GM19324 (cell line): ENCODE measurements around the gene MCF2L.

ENCODE experiments used
- ATAC-seq: cut with Tn5 transposase; IDR thresholded peaks from one replicate; pipeline ENCODE4 v1.9.1; 2021; ENCODE audit warnings: mild to moderate bottlenecking, moderate library complexity; ENCODE audit not compliant: unreplicated experiment, low FRiP score

The MCF2L gene

DNA sequence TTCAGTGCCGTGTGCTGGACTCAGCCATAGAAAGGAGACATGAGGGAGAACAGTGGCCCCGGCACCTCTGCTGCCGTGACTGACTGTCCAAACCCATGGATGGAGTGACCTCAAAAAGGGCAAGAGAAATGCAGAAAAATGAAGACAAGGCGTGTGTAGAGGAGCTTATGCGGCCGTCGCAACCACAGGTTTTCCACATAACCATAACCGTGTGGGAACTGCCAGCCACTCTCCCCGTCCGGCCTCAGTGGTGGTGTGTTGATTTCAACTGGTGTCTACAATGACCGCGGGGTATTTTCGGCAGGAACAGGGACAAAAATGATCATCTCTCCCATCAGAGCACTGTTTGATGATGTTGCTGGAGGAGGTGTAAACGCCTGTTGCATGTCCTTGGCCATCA is 93.7 kb downstream of the MCF2L start:
- no peak for ATAC-seq

DNA sequence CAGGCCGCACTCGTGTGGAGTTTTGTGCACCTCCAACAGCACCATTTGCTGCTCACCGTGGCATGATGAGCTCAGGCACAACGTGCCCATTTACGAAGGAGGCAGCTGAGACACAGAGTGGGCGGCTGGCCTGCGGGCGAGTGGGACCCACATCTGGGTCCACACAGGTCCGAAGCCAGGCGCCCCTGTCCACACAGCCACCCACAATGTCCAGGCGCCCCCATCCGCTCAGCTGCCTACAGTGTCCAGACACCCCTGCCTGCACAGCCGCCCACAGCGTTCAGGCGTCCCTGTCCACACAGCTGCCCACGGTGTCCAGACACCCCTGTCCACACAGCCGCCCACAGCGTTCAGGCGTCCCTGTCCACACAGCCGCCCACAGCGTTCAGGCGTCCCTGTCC is 94.1 kb downstream of the MCF2L start:
- ATAC-seq, result no peak

- no peak for ATAC-seq
Observed at GRCh38 chr13:113064000-113064533, 95.1 kb downstream of the MCF2L start.

DNA sequence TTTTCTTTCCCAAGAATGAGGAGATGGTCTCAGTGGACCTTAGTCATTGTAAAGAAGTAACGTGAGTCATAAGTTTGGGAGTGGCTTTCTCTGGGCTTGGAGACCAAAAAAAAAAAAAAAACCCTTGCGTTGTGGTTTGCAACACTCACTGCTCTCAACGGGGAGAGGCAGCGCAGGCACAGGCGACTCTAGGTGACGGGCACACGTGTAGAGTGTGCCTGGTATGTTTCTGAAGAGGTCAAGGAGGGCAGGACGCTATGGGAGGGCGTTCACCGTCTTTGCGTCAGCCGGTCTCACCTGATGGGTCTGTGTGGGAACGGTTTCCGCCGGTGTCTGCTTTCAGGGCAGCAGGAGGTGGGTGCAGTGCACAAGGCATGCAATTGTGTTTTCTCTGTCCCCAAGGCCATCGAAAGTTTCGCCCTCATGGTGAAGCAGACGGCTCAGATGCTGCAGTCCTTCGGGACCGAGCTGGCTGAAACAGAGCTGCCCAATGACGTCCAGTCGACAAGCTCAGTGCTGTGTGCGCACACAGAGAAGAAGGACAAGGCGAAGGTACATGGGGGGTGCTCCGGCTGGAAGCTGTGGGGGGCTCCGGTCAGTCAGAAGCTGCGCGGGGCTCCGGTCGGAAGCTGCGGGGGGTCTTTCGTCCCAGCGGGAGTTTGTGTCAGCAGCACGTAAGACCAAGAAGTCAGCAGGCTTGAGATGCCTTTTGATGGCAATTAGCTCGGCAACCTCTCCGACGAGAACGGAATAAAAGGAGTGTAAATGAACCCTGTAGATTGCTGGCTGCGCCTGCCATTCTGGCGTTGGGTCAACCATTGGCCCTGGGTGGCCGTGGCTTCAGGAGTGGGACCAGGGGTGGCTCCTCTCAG is 95.8 kb downstream of the MCF2L start:
- ATAC-seq, result no peak

DNA sequence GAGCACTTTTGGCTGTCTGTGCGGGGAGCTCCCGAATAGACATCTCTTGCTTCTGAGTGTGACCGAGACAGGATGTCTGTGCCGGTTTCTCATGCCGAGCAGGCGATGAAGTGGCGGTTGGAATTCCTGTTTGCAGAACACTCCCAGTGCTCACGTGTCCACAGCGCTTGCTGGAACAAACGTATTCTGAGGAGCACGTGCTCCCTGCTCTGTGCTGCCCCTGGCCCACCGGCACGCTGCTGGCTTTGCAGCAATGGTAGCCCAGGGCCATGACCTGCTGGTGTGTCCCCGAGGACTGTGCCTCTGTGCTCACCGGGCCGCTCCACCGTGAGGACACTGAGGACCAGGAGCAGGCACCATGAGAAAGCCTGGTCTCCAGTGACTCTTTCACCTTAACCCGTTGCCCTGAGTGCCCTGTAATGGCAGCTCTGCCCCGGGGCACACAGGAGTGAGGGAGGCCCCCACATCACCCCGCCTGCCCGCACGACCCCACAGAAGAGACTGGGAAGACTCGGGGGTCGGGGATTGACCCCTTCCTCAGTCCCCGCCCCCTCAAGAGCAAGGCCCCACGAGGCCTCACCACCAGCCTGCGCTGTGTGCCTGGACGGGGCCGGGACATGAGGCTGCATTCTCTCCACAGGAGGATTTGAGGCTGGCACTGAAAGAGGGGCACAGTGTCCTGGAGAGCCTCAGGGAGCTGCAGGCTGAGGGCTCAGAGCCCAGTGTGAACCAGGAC is 96.6 kb downstream of the MCF2L start:
- no peak for ATAC-seq

- no peak for ATAC-seq
Observed at GRCh38 chr13:113066142-113066455, 97.1 kb downstream of the MCF2L start.

DNA sequence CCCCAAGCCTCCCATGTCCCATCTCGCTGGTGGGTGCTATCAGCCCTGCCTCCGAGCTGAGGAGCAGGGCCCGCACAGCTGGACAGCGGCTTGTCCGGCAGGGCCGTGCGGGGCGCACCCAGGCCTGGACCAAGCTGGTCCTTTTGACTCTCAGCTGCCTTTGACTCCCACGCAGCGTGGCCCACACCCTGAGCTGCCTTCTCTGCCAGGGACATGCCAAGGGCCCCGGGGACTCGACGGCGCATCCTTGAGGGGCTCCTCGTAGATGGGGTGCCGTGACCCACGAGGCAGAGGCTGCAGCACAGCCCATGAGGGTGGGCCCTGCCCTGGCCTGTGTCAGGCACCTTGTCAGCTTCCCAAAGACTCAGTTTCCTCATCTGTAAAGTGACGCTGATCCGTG is 97.7 kb downstream of the MCF2L start:
- ATAC-seq, result no peak

DNA sequence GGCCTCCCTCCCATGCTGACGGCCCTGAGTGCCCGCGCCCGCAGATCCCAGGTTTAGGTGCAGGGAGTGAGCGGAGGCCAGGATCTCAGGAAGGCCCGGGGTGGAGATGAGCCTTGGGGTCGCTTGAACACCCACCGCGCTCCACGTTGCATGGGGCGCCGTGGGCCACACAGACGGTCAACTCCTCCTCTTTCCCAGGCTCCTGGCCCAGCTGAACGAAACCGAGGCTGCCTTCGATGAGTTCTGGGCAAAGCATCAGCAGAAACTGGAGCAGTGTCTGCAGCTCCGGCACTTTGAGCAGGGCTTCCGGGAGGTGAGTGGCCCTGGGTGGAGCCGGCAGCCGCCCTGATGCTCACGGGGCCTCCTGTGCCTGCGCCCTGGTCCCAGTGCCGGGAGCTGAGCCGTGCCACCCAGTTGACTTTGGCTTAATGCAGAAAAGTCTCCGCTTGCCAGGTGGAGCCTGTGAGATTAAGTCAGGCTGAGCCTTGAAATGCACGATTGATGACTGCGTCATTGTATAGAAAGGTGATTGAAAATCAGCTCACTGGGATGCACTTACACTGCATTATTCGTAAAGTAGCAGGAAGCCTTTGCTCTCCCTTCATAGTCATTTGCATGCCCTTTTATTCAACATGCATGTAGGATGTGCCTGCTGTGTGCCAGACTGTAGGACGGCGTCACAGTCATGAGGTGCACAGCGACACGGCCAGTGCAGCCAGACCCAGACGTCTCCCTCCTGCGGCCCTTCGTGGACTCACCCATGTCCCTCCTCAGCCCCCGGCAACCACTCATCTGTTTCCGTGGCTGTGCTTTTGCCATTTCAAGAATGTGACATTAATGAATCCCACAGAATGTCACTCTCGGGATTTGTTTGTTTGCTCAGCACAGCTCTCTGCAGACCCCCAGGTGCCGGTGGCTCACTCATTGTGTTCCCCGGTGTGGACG is 101.1 kb downstream of the MCF2L start:
- no peak for ATAC-seq

DNA sequence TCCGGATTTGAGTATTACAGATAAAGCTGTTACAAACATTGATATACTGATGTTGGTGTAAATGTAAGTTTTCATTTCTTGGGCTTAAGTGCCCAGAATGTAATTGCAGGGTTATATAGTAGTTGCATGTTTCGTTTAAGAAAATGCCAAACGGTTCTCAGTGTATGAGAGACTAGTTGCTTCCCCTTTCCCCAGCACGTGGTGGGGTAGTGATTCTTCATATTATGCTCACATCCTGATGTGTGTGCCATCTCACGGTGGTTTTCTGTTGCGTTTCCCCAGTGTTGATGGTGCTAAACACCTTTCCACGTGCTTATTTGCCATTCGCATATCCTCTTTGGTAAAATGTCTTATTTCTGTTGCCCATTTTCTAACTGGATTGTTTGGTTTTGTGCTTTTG is 101.8 kb downstream of the MCF2L start:
- no peak for ATAC-seq

DNA sequence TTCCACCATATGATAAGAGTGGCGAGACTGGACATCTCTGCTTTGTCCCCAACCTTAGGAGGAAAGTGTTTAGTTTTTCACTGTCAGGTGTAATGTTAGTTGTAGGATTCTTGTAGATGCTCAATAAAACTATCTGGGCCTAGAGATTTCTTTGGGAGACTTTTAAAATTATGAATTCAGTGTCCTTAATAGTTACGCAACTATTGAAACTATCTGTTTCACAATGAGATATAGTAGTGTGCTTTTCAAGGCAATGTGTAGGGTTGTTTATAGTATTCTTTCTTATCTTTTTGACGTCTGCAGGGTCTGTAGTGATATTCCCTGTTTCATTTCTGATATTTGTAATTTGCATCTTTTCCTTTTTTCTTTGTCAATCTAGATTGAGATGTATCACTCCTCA is 103.4 kb downstream of the MCF2L start:
- ATAC-seq, result no peak

DNA sequence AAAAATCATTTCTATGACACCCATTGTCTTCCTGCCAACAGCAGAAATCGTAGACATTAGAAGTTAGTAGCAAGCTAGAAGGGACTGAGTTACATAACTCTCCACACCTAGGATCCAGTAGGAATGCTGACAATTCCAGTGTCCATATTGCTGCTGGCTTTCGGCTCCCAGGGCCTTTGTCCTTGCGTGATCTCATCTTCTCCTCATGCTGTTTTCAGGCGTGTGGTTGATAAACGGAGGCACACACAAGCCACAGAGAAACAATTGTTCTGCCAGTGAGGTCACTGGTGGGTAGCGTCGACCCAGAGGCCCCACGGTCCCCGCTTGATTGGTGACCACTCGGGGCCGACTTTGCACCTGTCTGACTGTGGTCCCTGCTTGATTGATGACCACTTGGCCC is 104.9 kb downstream of the MCF2L start:
- no peak for ATAC-seq

DNA sequence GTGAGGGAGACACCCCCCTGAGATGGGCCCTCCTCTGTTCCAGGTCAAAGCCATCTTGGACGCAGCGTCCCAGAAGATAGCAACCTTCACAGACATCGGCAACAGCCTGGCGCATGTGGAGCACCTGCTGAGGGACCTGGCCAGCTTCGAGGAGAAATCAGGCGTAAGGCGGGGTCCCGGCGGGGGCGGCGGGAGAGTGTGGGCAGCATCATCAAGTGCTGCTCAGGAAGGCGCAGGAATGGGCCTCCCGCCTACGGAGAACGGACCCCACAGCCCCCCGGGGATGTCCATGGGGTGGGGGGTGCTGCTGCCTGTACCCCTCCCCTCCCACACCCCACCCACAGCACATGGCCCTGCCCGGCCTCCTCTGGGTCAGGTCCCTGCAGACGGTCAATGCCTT is 105.4 kb downstream of the MCF2L start:
- ATAC-seq, result no peak

- ATAC-seq, result no peak
Observed at GRCh38 chr13:113074876-113075275, 105.9 kb downstream of the MCF2L start.

GRCh38 chr13:113075711-113076110 is 106.7 kb downstream of the MCF2L start:
- ATAC-seq, result no peak

DNA sequence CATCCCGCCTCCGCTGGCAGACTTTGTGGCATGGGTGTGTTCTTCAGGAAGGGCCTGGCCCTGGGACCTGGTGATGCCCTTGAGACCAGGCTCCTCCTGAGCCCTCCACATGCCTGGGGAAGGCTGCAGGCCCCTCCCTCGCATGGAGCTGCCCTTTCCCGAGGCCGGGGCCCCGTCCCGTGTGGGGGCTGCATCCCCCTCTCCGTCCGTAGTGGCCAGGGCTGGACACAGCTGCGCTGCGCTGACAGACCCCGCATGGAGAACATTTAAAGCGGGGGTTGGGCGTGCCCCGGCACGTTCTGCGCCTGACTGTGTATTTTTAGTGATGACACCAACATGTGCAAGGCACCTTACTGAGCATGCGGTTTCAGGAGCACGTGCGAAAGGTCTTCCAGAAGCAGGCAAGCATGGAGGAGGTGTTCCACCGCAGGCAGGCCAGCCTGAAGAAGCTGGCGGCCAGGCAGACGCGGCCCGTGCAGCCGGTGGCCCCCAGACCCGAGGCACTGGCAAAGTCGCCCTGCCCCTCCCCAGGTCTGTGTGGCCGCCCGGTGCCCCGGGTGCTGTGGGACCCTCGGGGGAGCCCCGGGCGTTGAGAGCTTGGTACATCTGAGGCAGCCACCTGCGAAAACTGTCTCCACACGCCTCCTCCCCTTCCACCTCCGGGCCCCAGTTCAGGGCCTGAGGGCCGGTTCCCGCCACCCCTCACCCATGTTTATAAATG is 107.8 kb downstream of the MCF2L start:
- no peak for ATAC-seq

DNA sequence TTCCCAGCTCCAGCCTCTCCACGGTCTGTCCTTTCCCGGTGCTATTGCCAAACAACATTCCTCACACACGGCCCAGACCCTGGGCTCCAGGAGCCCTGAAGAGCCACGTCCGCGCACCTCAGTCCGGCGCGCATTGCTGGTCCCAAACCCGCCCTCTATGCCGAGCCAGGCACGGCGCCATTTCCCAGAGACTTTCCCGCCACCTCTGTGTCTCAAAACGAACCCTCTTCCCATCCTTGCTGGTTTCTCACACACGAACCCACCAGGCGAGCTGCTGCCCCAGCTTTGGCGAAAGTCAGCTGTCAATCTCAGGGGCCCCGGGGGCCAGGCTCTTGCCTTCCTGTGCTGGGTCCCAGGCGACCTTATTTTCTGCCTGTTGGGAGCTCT is 108.5 kb downstream of the MCF2L start:
- ATAC-seq, result no peak

- ATAC-seq, result no peak
Observed at GRCh38 chr13:113077953-113078901, 109.2 kb downstream of the MCF2L start.

- ATAC-seq, result no peak
Observed at GRCh38 chr13:113078902-113079780, 110.1 kb downstream of the MCF2L start.
